Measurements from ENCODE around the gene RBMS2.
"Not testable (repeated sequence)": the region's sequence is repeated elsewhere in the genome, so short reads cannot be mapped to it uniquely, and the experiment has no call there.

The RBMS2 gene

DNA sequence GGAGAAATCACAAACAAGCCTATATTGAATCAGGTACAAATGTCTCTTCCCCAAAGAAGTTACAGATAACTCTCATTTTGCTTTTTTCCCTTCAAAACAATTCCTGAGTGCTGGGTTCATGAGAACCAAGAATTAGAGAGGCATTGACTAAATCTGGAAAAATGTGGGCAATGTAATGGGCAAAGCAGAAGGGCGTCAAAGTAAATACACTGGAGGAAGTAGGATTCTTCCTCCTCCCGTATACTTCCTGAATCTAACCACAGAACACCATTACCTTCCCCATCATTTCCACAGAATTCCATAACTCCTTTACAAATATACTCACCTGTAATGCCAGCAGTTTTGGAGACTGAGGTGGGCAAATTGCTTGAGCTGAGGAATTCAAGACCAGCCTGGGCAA lies 3.0 kb upstream of the RBMS2 start:
- DNase-seq, result no peak

DNA sequence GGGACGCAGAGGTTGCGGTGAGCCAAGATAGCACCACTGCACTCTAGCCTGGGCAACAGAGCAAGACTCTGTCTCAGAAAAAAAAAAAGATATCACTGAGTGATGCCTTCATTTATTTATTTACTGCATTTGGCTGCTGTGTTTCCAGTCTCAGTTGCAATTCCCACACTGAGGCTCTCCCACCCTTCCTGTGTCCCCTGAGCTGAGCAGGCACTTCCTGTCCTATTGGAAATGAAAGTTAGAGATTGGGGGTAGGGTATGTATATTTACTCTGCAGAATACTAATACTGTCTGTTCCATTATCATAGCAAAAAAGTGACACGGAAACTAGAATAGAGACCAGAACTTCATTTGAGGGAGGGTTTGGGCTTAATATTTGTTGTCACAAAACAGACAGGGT lies 1.6 kb upstream of the RBMS2 start:
- DNase-seq, result no peak

DNA sequence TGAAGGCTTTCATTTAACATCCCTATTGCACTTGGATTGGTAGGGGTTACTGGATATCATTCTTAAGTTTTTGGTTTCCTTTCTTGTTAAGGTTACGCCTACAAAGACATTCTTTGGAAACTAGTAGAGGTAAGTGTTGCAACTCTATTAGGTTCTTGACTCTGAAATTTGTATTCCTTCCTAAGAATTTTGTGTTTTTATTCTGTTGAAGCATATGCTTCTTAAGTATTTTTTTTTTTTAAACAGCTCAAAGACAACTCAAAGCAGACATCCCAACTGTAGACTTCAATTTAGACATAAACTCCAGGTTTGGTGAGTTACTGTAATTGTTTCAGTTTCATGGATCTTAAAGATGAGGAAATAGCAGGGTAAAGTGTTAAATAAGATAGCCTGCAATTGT lies 1.1 kb upstream of the RBMS2 start:
- DNase-seq, result no peak

DNA sequence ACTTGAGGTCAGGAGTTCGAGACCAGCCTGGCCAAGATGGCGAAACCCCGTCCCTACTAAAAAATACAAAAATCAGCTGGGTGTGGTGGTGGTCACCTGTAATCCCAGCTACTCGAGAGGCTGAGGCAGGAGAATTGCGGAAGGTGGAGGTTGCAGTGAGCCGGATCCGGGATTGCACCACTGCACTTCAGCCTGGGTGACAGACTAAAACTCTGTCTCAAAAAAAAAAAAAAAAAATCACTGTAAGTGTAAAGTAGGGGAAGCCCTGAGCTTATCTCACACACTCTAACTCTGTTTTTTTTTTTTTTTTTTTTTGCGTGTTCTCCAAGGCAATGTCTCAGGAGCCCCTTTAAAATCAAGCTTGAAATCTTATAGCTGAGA lies 421 bp upstream of the RBMS2 start:
- no peak for DNase-seq

DNA sequence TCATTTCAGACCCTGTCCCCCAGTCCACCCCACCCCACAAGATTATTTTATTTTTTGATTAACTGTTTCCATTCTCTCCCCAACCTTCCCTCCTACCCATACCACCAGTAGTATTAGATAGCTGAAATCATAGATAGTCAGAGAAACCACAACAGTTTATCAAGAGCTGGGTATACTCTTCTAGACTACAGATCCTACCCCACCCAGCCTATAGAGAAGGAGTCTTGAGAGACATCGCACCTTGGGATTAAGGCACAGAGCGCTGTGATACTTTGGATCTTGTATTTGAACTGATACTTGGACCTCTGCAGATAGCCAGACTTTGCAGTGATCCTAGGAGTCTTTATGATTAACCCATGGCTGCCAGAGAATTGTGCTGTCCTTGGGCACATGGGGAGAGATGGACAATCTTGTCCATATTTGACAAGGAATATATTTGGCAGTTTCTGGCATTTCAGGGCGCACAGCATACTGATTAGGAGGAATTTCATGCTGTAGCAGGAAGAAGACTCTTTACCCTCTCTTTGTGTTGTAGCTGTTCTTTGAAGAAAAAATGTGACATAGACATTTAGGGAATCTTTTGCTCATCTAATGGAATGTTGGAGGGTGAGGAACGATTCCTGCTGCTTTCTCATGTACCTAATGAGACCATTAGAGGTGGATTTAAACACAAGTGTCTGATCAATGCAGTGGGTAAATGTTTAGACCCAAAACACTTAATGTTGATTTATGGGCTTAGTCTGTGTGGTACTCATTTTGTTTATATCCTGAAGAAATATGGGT lies 982 bp downstream of the RBMS2 start:
- DNase-seq, result no peak

DNA sequence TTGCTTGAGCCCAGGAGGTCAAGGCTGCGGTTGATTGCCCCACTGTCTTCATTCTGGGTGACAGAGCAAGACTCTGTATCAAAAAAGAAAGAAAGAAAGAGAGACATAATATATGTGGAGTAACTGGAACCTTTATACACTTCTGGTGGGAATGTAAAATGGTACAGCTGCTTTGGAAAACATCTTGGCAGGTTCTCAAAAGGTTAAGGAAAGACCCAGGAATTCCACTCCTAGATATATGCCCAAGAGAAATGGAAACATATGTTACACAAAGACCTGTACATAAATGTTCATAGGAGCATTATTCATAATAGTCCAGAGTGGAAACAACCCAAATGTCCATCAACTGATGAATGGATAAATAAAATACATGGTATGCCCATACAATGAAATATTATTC lies 7.2 kb downstream of the RBMS2 start:
- no peak for DNase-seq

DNA sequence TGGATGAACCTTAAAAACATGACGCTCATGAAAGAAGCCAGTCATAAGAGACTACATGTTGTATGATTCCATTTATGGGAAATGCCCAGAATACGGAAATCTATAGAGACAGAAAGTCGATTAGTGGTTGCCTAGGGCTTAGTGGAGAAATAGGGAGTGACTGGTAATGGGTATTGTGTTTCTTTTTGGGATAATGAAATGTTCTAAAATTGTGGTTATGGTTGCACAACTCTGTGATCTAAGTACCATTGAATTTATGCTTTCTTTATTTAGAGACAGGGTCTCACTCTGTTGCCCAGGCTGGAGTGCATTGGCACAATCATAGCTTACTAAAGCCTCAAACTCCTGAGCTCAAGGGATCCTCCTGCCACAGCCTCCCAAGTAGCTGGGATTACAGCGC lies 8.0 kb downstream of the RBMS2 start:
- no peak for DNase-seq

DNA sequence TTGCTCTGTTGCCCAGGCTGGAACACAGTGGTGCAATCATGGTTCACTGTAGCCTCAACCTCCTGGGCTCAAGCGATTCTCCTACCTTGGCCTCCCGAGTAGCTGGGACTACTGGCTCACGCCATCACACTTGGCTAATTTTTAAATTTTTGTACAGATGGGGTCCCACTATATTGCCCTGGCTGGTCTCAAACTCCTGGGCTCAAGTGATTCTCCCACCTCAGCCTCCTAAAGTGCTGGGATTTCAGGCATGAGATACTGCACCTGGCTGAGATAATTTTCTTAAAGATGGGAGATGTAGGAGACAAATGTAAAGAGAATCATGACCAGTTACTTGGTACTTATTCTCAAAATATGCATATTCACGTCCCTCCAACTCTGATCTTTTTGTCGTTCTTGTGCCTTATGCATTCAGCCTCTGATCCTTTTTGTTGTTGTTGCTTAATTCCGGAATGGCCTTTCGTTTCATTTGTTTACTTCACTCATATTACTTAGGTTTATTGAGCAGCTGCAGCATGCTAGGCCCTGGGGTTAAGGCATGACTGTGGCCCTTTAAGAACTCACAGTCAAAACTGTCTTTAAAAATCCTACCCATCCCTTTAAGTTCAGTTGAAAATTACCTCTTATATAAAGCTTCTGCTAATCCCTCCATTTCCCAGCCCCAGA lies 8.9 kb downstream of the RBMS2 start:
- no peak for DNase-seq

DNA sequence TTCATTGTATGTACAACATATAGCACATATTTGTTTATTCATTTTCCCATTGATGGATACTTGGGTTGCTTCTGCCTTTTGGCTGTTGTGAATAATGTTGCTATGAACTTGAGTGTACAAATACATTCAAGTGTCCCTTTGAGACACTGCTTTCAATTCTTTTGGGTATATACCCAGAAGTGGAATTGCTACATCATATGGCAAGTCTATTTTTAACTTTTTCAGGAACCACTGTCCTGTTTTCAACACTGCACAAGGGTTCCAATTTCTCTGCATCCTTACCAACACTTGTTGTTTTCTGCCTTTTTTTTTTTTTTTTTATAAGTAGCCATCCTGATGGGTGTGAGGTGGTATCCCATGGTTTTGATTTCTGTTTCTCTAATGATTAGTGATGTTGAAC lies 15.9 kb downstream of the RBMS2 start:
- no peak for DNase-seq

DNA sequence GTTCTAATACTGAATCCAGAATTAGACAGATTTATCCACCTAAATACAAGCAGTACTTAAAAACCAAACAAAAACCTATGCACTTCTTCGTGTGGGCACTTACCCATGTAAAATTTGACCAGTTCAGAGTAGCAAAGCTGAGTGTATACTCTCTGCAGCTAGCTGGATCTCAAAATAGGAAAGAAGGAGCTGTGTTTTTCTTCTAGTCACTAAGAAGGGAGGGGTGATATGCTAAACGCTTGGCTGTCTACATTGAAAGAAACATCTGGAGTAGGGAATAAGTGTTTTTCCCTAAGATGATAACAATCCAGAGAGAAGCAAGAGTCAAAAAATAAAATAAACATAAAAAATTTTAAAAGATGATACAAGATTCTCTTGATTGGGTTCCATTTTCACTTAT lies 20.0 kb downstream of the RBMS2 start:
- no peak for DNase-seq

DNA sequence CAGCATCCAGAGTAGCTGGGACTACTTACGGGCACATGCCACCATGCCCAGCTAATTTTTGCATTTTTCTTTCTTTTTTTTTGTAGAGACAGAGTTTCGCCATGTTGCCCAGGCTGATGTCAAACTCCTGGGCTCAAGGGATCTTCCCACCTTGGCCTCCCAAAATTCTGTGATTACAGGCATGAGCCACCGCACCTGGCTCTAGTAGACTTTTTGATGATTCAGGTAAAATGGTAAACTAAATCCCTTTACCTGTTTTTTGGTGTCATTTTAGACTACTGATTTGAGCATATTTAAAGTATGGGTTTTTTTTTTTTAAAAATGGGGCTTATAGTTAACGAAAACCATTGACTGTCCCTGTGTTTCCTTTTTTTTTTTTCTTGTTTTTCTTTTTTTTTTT lies 20.5 kb downstream of the RBMS2 start:
- no peak for DNase-seq

DNA sequence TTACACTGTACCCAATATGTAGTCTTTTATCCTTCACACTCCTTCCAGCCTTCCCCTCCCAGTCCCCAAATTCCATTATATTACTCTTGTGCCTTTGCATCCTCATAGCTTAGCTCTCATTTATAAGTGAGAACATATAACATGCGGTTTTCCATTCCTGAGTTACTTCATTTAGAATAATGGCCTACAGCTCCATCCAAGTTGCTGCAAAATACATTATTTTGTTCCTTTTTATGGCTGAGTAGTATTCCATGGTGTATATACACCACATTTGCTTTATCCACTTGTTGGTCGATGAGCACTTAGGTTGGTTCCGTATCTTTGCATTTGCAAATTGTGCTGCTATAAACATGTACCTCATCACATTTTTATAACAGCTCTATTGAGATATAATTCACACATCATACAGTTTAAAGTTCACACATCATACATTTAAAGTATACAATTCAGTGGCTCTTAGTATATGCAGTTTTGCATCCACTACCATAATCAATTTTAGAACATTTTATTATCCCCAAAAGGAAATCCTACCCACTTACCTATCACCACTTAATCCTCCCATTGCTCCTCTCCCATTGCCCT lies 23.5 kb downstream of the RBMS2 start:
- DNase-seq, result no peak

DNA sequence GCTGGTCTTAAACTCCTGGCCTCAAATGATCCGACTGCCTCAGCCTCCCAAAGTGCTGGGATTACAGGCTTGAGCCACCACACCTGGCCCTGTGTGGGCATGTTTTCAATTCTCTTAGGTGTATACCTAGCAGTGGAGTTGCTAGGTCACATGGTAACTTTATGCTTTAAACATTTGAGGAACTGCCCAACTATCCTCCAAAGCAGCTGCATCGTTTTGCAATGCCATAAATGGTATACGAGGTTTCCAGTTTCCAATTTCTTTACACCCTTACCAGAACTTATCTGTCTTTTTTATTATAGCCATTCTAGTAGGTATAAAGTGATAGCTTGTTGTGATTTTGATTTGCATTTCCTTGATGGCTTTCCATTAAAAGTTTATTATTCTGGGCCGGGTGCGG lies 25.1 kb downstream of the RBMS2 start:
- DNase-seq, result no peak

DNA sequence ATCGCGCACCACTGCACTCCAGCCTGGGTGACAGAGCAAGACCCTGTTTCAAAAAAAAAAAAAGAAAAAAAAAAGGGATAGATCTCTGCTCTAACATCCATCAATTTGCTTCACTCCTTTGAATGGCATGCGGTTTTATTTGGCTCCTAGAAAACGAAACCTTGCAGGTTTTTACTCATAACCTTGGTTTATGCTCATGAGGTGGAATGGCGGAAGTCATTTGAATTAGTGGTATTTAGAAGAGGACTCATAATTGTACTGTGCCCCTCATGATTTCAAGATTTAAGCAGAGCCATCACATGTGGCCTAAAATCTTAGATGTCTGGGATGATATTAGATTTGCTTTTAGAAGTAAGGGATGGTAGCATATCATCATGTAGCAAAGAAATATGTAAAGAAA lies 29.4 kb downstream of the RBMS2 start:
- no peak for DNase-seq

DNA sequence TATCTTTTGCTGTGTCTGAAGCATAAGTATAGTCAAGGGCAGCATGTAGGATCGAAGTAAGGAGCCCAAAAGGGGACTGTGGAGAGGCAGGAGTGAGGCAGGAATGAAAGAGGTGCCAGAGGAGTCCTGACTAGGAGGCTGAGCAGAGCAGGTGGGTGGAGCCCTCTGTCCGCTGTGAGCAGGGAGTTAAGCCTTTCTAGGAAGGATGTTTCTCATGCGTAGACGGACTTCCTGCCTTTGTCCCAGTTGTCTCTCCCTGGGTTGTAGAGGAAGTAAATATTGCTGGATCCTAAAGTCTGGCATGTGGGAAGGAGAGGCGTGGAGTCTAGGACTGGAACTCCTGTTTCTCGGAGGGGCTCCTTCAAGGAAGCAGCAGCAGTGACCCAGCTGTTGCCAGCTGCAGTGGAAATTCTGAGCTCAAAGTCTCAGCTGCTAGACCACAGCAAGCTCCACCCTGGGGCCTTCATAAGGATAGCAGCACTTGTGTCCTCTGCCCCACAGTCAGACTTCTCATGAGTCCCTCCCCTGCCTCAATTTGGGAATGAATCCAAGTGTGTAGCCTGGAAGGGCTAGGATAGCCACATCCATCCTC lies 44.0 kb downstream of the RBMS2 start:
- peak in 1 of 2 experiments; percentile 35 for DNase-seq

DNA sequence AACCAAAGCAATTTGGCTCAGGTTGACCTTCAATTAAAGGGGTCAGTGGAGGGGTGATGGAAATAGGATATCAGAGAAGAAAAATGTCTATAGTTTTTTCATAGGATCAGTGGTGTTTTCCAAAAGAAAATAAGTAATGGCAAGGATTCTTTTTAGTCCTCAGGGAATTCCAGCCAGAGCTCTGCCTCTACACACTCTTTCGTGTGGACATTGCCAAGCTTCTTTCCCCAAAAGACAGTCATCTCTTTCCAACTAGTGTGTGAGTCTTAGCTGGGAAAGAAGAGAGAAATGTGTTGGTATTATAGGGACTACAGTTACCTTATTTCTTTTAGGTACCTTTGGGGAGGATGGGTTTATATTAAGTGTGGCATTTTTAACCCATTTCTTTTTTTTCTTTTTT lies 46.5 kb downstream of the RBMS2 start:
- DNase-seq, result no peak

DNA sequence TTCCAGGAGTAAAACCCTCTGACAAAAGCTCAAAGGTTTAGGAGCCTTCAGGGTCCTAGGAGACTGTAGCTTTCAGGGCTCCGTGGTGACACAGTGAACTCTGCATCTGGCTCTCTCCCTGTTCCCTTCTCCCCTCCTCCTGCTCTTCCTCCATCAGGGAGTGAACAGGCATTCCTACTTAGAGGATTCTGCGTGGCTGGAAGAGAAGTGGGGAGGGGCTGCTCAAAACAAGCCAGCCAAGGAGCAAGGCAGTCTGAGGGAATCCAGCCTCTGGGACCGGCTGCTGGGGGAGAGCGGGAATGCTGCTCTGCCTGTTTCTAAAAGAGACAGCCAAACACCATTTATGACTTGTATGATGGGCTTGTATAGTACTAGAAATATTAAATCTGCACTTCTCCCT lies 49.5 kb downstream of the RBMS2 start:
- no peak for DNase-seq

DNA sequence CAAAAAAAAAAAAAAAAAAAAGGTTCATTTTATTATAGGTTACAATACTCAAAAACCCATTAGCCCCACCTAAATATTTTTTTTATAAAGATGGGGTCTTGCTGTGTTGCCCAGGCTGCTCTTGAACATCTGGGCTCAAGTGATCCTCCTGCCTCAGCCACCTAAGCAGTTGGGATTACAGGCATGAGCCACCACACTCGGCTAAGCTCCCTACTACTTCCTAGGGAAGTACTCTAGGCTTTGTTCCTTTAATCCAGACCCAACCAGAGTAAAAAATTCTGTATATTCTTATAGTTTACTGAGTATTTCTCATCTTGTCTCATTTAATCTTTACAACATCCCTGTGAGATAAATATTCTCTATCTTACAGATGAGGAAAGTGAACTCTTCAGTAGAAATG lies 50.7 kb downstream of the RBMS2 start:
- DNase-seq, result no peak

DNA sequence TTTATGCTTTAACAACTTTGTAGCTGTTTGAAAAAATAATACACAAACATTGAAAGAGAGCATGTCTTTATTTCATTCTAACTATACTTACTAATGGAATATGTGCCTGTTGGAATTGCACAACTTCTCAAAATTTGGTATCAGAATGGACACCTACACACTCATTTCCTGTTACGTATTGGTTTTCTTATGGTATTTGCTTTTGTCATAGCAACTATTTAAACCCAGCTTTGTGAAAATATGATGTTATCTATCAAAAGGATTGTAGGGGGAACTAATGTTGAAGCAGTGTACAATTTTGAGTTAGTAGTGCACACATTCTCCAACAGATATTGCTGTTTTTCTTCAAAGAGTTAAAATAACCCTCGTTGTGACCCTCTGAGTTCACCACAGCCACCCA lies 52.6 kb downstream of the RBMS2 start:
- DNase-seq, result no peak

DNA sequence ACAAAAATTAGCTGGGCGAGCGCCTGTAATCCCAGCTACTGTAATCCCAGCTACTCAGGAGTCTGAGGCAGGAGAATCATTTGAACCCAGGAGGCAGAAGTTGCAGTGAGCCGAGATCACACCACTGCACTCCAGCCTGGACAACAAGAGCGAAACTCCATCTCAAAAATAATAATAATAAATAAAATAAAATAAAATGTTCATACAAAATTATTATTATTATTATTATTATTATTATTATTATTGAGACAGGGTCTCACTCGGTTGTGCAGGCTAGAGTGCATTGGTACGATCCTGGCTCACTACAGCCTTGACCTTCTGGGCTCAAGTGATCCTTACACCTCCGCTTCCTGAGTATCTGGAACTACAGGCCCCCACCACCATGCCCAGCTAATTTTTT lies 55.6 kb downstream of the RBMS2 start:
- DNase-seq, result not testable (repeated sequence)

DNA sequence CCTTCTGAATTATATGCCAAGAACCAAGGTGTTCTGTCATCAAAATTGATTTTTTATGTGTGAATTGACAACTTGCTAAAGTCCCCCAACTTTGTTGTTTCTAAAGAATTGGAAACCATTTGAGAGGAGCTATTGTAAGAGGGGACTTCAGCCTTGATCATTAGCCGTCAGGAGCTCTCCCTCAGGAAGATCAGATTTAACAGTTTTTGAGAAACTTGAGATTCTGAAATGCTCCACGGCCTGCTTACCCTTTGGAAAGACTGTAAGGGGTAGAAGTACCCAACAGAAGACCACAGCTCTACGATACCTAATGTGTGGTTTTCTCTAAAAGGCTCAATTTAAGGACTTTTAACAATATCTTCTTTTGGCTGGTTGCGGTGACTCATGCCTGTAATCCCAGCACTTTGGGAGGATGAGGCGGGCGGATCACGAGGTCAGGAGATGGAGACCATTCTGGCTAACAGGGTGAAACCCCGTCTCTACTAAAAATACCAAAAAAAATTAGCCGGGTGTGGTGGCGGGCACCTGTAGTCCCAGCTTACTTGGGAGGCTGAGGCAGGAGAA lies 57.4 kb downstream of the RBMS2 start:
- DNase-seq, result no peak

DNA sequence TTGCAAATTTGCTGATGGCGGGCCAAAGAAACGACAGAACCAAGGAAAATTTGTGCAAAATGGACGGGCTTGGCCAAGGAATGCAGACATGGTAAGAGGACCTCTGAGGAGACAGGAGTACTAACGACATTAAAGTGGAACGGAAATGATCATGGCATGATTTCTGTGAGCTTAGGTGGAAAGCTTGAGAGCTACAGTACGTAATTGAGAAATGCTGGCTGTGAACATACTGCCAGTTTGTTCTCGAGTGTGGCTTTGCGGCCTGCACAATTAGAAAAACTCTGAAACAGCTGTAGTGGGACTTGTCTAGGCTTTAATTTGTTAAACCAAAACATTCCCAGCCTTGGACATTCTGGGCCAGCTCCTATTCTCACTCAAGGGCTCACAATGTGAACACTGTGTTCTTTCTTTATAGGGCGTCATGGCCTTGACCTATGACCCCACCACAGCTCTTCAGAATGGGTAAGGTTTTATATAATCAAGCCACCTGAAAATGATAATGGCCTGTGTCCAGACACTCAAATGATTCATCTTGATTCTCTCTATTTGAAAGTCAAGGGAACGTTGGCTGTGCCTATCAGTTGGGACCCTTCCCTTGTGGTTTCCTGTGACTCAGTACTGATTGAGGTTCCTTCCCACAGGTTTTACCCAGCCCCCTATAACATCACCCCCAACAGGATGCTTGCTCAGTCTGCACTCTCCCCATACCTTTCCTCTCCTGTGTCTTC lies 60.0 kb downstream of the RBMS2 start:
- peak in 1 of 2 experiments; percentile 35 for DNase-seq

DNA sequence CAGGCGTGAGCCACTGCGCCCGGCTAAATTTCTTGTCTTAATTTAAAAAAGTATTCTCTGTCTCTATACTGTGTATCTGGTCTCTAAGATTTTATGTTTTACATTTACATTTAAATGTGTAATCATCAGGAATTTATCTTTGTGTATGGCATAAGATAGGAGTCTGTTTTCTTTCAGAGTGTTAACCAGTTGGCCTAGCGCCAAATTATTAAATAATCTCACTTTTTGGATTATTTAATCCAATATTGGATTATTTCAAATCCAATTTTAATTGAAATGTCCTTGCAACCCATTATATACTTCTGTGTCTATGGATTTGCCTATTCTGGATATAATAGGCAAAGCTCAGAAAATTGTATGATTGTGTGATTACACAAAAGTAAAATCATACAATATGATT lies 63.5 kb downstream of the RBMS2 start:
- DNase-seq, result no peak

Measured in stimulated activated CD4-positive, alpha-beta T cell treated with anti-CD3 and anti-CD28 coated beads, Interleukin-4, amount 100 ng/mL, for 4 hours (primary cell).